Lower lobe of right lung (tissue), 2 donors: ENCODE data around the gene DCP2. TPM values are rescaled to one million over a fixed set of nuclear protein-coding genes. Genes with fewer than 3 reads are reported as not detected.

Source experiments
- ATAC-seq, 2 donors: fragments of 200-7000 bp; cut with Tn5 transposase; one replicate each; pipeline ENCODE4 v1.9.1; 2020 to 2022; ENCODE audit warnings: mild to moderate bottlenecking in 2 of 2, moderate library complexity in 2 of 2
- DNase-seq: peaks from one replicate; pipeline ENCODE4 v3.0.0-alpha.2; 2020
- H3K27ac ChIP-seq: fragments of 200-600 bp; one replicate; pipeline ENCODE4 v1.8.0; 2022
- H3K27me3 ChIP-seq: fragments of 200-600 bp; one replicate; pipeline ENCODE4 v1.8.0; 2022; ENCODE audit warnings: low read depth
- H3K36me3 ChIP-seq: fragments of 200-600 bp; one replicate; pipeline ENCODE4 v1.8.0; 2022; ENCODE audit warnings: mild to moderate bottlenecking
- H3K4me1 ChIP-seq: fragments of 200-600 bp; one replicate; pipeline ENCODE4 v1.8.0; 2022
- H3K4me3 ChIP-seq: fragments of 200-600 bp; one replicate; pipeline ENCODE4 v1.8.0; 2022; ENCODE audit warnings: mild to moderate bottlenecking
- H3K9me3 ChIP-seq: fragments of 200-600 bp; one replicate; pipeline ENCODE4 v1.8.0; 2022
- intact Hi-C: fragments of 100-400 bp; cut with DNase I; formaldehyde crosslinking; loops from one replicate; pipeline ENCODE4 v1.11.0; 2022
- total RNA-seq: library from RNA; stranded (reverse); fragmentation: NEBNext Ultra II Directional; extraction: Animal tissue kit (Norgen Biotek cat#: 25700); gene quantifications from one replicate; pipeline ENCODE4 v1.2.1, GENCODE V29; 2021
- TF ChIP-seq, protein P1 (sequence below): fragments of 200-600 bp; IDR thresholded peaks from one replicate; pipeline ENCODE4 v1.8.0; 2022; ENCODE audit warnings: antibody characterized with exemption, mild to moderate bottlenecking
- donor health status: DM: no; HTN: yes; CAD: no; lungs with severe emphysema.

Gene DCP2
- total RNA-seq, 1 donor from 2014 or later = 77.8 TPM

DNA sequence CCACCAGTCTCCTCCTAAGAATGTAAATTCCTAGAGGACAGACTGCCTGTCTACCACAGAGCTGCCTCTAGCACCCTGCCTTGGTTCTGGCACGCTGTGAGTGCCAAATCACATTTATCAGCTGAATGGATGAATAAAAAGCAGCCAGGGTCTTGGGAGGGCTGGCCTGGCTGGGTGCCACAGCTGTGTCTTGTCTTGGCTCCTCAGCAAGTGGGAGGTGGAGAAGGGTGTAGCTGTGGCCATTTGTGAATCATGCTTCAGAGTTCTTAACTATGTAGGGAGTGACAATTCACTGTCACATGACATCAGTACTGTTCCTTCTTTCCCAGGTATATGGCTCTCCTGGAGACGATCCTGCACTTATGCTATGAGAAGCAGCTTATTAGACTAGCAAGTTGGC is 70.6 kb downstream of the DCP2 start:
- ATAC-seq (no peak), DNase-seq (no peak)
- no peak overlapping the region for H3K4me3 ChIP-seq
- H3K9me3 ChIP-seq = no peaks in the 10 kb centered on the region
- peaks cover 13% of the 10 kb centered on the region for H3K4me1 ChIP-seq
- no peak overlapping the region for H3K27ac ChIP-seq
- intact Hi-C loops = no loop called here
- H3K27me3 ChIP-seq = no peaks in the 10 kb centered on the region
- TF ChIP-seq, protein P1, sequence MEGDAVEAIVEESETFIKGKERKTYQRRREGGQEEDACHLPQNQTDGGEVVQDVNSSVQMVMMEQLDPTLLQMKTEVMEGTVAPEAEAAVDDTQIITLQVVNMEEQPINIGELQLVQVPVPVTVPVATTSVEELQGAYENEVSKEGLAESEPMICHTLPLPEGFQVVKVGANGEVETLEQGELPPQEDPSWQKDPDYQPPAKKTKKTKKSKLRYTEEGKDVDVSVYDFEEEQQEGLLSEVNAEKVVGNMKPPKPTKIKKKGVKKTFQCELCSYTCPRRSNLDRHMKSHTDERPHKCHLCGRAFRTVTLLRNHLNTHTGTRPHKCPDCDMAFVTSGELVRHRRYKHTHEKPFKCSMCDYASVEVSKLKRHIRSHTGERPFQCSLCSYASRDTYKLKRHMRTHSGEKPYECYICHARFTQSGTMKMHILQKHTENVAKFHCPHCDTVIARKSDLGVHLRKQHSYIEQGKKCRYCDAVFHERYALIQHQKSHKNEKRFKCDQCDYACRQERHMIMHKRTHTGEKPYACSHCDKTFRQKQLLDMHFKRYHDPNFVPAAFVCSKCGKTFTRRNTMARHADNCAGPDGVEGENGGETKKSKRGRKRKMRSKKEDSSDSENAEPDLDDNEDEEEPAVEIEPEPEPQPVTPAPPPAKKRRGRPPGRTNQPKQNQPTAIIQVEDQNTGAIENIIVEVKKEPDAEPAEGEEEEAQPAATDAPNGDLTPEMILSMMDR = no peak
- peaks cover 9% of the 10 kb centered on the region for H3K36me3 ChIP-seq

DNA sequence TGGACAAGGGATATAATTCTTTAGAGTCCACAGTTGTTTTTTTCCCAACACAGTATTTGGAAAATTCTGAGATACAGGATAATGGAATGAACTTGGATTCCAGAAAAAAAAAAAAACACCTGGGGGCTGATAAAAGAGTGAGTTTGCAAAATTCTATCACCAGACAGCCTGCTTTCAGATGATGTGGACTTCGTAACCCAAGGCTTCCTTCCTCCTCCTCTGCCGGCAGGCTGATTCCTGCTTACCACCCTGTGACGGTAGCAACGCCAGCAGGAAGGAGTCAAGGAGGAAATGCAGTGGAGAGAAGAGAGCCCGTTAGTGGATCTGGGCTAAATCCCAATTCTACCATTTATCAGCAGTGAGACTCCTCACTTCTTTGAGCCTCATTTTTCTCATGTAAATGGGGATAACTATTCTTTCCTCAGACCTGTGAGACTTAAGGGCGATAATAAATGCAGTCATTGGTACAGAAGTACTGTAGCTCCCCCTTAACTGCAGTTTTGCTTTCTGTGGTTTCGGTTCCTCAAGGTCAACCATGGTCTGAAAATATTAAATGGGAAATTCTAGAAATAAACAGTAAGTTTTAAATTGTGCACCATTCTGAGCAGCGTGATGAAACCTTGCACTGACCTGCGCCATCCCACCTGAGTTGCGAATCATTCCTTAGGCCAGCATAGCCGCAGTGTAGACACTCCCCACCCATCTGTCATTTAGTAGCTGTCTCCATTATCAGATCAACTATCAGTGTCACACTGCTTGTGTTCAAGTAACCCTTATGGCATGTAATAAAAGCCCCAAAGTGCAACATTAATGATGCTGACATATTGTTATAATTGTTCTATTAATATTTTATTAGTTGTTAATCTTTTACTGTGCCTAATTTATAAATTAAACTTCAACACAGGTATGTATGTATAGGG is 71.4 kb downstream of the DCP2 start:
- H3K27ac ChIP-seq = peak overlapping the region; percentile 58
- DNase-seq (no peak), ATAC-seq (peak in 1 of 2 donors; percentile 40)
- TF ChIP-seq, protein P1 = no peak
- intact Hi-C loops = no loop called here
- H3K36me3 ChIP-seq = peaks cover 9% of the 10 kb centered on the region
- H3K9me3 ChIP-seq = no peaks in the 10 kb centered on the region
- H3K4me3 ChIP-seq = peak overlapping the region; percentile 30
- peaks cover 13% of the 10 kb centered on the region for H3K4me1 ChIP-seq
- no peaks in the 10 kb centered on the region for H3K27me3 ChIP-seq

DNA sequence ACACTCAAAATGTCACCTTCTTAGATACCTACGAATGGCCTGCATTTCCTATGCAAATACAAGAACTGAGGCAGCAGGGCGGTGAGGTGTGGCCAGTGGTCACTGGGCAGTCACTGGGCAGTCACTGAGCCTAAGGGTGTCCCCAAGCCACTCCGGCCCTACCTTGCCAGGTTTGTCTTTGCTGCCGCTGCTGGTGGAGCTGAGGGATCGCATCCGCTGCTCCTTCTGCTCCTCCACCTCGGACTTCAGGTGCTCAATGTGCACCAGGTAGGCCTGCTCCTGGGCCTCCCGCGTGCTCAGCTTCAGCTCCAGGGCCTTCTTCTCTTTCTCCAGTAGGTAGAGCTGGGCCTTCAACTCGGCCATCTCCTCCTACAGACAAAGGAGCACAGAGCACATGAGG is 72.3 kb downstream of the DCP2 start:
- Histone ChIP-seq H3K9me3 (no peaks in the 10 kb centered on the region), H3K4me3 (no peak overlapping the region), H3K4me1 (peaks cover 13% of the 10 kb centered on the region), H3K27ac (no peak overlapping the region), H3K27me3 (no peaks in the 10 kb centered on the region), H3K36me3 (peaks cover 15% of the 10 kb centered on the region)
- TF ChIP-seq, protein P1 = no peak
- intact Hi-C loops = no loop called here
- ATAC-seq = no peak
- DNase-seq = no peak

DNA sequence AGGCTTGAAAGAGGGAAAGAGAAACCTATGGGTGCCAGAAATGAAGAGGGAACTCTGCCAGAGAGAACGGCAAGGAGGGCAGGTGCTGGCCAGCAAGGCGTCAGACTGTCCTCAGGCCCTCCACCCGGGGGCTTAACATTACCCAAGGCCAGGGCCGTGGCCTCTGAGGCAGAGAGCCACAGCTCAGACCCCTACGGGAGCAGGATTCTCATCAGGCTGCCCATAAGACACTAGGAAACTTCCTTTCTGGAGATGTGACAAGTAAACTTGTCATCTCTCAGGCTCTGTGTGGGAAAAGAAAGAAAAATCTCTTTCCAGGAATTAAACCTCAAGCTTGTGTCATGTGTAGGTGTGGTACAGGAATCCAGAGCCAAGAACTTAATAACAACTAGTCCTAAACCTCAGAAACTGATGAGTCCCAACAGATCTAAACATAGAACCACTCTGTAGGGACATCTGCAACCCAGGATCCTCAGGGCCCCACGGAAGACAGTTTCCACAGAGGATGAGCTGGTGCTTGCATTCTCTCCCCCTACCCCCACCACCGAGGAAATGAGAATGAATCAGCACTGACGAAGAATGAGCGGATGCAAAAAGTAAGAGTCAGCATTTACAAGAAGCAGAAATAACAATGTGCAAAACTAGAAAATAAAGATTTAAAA is 74.3 kb downstream of the DCP2 start:
- H3K4me1 ChIP-seq = peaks cover 13% of the 10 kb centered on the region
- intact Hi-C loops = no loop called here
- ATAC-seq = no peak
- TF ChIP-seq, protein P1 = no peak
- H3K27ac ChIP-seq = no peak overlapping the region
- no peaks in the 10 kb centered on the region for H3K27me3 ChIP-seq
- peaks cover 25% of the 10 kb centered on the region for H3K36me3 ChIP-seq
- no peak for DNase-seq
- H3K9me3 ChIP-seq = no peaks in the 10 kb centered on the region
- H3K4me3 ChIP-seq = no peak overlapping the region

DNA sequence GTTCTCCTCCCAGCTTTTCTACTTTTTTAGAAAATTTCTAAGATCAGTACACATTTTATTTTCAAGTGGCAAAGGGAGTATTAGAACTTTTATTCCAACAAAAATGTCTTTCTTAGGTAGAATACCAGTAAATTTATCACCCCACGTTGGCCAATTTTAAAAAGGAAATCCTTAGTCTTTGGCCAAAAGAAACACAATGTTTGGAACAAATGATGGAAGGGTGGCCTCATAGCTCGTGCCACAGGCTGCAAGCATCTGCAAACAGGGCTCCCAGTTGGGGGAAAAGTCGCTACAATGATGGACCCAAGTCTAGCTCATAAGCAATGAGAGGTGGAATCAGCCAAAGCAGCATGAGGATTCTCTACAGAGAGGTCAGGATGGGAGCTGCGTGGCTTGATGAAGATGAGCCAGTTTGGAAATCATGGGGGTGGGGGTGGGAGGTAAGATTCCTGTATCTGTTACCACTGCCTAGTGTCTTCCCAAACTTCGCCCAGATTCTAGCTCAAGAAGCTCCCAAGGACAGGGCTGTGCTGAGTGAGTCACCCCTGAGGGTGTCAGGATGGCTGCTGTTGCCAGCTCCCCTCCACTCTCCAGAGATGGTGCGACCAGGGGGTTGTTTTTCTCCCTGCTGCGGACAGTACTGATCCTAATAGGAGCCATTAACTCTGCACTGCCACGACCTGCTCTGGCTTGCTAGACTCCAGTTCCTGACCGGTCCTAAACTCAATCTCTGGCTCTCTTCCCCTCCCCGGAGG is 75.6 kb downstream of the DCP2 start:
- ATAC-seq = no peak
- H3K27me3 ChIP-seq = no peaks in the 10 kb centered on the region
- intact Hi-C loops = no loop called here
- DNase-seq = no peak
- H3K27ac ChIP-seq = no peak overlapping the region
- H3K36me3 ChIP-seq = peaks cover 27% of the 10 kb centered on the region
- H3K4me1 ChIP-seq = peaks cover 12% of the 10 kb centered on the region
- TF ChIP-seq, protein P1 = no peak
- H3K9me3 ChIP-seq = no peaks in the 10 kb centered on the region
- no peak overlapping the region for H3K4me3 ChIP-seq
